ENCODE measurements around the gene CAPN3.

Gene CAPN3

DNA sequence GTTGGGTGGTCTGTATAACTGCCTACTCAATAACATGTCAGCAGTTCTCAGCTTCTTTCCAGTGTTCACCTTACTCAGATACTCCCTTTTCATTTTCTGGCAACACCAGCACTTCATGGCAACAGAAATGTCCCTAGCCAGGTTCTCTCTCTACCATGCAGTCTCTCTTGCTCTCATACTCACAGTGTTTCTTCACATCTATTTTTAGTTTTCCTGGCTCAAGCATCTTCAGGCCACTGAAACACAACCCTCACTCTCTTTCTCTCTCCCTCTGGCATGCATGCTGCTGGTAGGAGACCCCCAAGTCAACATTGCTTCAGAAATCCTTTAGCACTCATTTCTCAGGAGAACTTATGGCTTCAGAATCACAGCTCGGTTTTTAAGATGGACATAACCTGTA is at the start of gene CAPN3:
Gene CAPN3 (plus strand): TSS at position 253 of the 400 bp plus-strand sequence. CDS start 305 bp downstream, outside the sequence.
- TF ChIP-seq GATA2 (IDR thresholded peaks at IDR 0.05; ENCODE audit: low read depth, low read length), result no peak
- TF ChIP-seq GATA3 (IDR thresholded peaks at IDR 0.05; ENCODE audit: low read depth, low read length), result no peak

DNA sequence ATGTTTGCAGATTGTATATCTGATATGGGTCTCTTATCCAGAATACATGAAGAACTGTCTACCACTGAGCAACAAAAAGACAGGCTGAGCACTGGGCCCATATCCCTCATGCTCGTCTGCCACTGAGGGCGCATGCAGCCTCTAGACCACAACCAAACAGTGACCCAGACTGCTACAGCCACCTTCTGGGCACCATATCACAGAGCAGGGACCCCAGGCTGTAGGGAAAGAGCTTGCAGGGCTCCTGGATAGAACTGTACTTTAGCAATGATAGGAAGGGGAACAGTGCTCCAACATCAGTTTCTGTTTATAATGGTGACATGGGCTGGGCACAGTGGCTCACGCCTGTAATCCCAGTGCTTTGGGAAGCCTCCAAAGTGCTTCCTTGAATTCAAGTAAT is 45.8 kb upstream of the CAPN3 start:
- no peak for TF ChIP-seq GATA2 (IDR thresholded peaks at IDR 0.05; ENCODE audit: low read depth, low read length)
- TF ChIP-seq GATA3 (IDR thresholded peaks at IDR 0.05; ENCODE audit: low read depth, low read length), result no peak

DNA sequence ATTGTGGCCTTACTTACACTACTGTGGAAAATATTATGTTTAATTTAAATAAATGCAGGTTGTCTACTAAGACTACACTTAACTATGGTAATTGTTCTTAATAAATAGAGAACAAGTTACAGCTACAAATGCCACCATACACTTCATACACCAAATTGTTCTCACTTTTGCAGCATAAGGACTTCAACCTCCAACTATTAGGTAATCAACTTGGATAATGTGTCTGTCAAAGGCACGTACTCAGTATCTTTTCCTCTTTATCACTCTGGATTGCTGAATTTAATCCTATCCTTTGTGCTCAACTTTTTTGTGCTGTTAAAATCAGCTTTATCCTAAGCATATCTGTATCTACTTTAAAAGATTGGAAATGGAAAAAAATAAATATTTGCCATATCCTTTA is 44.5 kb upstream of the CAPN3 start:
- no peak for TF ChIP-seq GATA2 (IDR thresholded peaks at IDR 0.05; ENCODE audit: low read depth, low read length)

DNA sequence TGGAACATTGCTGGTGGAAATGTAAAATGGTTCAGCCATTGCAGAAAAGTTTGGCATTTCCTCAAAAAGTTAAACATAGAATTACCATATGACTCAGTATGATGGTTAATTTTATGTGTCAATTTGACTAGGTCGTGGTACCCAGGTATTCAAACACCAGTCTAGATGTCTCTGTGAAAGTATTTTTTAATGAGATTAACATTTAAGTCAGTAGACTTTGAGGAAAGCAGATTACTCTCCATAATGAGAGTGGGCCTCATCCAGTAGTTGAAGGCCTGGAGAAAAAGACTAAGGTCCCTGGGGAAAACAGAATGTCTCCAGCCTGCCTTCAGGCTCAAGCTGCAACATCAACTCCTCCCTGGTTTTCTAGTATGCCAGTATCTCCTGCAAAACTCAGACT is 43.8 kb upstream of the CAPN3 start:
- no peak for TF ChIP-seq GATA3 (IDR thresholded peaks at IDR 0.05; ENCODE audit: low read depth, low read length)
- no peak for TF ChIP-seq GATA2 (IDR thresholded peaks at IDR 0.05; ENCODE audit: low read depth, low read length)

DNA sequence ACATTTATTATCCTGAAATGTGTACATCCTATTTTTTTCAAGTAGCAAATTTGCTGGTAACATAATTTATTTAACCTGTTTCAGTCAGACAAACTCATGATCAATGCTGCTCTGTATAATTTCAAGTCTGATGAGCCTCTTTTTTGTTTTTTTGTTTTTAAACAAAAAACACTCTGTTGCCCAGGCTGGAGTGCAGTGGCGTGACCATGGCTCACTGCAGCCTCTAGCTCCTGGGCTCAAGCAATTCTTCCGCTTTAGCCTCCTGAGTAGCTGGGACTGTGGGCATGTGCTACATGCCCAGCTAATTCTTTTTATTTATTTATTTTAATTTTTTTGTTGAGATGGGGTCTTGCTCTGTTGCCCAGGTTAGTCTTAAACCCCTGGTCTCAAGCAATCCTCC is 40.1 kb upstream of the CAPN3 start:
- TF ChIP-seq GATA2 (IDR thresholded peaks at IDR 0.05; ENCODE audit: low read depth, low read length), result no peak

DNA sequence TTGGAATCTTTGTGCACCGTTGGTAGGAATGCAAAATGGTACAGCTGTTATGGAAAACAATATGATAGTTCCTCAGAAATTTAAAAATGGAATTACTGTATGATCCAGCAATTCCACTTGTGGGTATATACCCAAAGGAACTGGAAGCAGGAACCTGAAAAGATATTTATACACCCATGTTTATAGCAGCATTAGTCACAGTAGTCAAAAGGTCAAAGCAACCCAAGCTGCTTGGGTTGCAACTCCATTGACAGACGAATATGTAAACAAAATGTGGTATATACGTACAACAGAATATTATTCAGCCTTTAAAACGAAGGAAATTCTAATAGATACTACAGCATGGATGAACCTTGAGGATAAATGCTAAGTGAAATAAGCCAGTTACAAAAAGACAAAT is 35.0 kb upstream of the CAPN3 start:
- no peak for TF ChIP-seq GATA2 (IDR thresholded peaks at IDR 0.05; ENCODE audit: low read depth, low read length)
- no peak for TF ChIP-seq GATA3 (IDR thresholded peaks at IDR 0.05; ENCODE audit: low read depth, low read length)

DNA sequence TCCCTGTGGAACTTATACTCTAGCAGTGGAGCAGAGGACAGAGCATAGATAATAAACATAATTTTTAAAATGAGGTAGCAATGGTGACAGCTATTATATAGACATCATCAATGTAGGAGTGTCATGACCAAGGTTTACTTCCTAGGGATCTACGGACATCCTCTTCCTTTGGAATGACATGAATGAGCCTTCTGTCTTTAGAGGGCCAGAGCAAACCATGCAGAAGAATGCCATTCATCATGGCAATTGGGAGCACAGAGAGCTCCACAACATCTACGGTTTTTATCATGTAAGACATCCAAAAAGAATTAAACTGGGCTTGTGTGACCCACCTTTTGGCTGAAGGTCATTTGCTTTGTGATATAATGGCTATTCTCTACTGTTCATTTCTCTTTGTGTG is 30.1 kb upstream of the CAPN3 start:
- TF ChIP-seq GATA2 (IDR thresholded peaks at IDR 0.05; ENCODE audit: low read depth, low read length) (no peak), GATA3 (IDR thresholded peaks at IDR 0.05; ENCODE audit: low read depth, low read length) (no peak)

DNA sequence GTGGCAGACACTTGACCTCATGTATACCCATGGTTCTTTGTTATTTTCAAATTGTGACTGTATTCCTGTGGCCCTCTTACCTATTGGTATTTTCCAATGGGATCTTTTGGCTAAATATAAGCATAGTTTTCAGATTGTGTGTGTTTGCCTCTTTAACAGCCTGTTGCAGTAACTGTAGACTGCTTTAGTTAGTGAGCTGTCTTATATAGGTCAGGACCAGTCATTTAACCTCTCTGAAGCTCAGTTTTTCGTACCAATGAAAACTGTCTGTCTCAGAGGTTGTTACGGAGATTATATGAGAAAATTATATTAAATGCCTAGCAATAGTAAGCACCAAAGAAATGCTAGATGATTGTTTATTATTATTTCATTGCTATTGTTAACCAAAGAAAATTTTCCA is 29.3 kb upstream of the CAPN3 start:
- TF ChIP-seq GATA2 (IDR thresholded peaks at IDR 0.05; ENCODE audit: low read depth, low read length), result no peak
- TF ChIP-seq GATA3 (IDR thresholded peaks at IDR 0.05; ENCODE audit: low read depth, low read length), result no peak

DNA sequence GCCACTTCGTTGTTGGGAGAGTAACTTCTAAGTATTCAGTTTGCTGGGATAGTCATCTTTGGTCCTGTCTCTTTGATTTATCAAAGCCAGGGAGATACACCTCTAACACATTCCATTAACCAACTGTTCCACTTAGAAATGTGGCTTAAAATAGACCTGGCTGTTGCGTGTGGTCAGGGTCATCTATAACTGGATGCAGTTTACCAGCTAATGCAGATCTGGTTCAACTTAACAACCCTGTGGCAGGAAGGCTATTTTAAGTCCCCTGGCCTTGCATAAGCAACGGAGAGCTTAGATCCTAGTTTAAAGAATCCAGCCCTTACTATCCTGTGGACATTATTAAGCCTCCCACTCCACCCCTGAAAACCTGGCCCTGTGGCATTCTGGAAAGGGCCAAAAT is 28.1 kb upstream of the CAPN3 start:
- TF ChIP-seq GATA2 (IDR thresholded peaks at IDR 0.05; ENCODE audit: low read depth, low read length) (no peak), GATA3 (IDR thresholded peaks at IDR 0.05; ENCODE audit: low read depth, low read length) (no peak)

DNA sequence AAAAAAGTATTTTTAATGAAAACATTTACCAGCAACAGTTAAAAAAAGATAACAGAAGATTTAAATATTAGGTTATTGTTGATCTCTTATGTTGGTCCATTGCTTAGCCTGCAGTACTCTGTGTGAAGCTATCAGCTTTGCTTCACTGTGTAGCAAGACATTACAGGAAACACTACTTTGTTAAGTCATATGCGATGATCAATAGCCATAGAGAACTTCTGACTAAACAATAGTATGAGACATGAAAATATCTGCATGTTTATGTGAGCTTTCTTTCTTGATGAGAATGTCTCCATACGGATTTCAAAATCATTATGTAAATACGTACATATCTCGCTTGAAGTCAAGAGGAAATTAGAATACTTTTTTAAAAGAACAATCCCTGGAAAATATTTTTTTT is 27.0 kb upstream of the CAPN3 start:
- TF ChIP-seq GATA3 (IDR thresholded peaks at IDR 0.05; ENCODE audit: low read depth, low read length) (no peak), GATA2 (IDR thresholded peaks at IDR 0.05; ENCODE audit: low read depth, low read length) (no peak)

DNA sequence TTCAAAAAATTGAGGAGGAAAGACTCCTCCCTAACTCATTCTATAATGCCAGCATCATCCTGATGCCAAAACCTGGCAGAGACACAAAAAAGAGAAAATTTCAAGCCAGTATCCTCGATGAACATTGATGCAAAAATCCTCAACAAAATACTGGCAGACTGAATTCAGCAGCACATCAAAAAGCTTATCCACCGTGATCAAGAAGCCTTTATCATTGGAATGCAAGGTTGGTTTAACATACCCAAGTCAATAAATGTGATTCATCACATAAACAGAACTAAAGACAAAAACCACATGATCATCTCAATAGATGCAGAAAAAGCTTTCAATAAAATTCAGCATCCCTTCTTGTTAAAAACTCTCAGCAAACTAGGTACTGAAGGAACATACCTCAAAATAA is 24.2 kb upstream of the CAPN3 start:
- TF ChIP-seq GATA3 (IDR thresholded peaks at IDR 0.05; ENCODE audit: low read depth, low read length), result no peak
- TF ChIP-seq GATA2 (IDR thresholded peaks at IDR 0.05; ENCODE audit: low read depth, low read length), result no peak

DNA sequence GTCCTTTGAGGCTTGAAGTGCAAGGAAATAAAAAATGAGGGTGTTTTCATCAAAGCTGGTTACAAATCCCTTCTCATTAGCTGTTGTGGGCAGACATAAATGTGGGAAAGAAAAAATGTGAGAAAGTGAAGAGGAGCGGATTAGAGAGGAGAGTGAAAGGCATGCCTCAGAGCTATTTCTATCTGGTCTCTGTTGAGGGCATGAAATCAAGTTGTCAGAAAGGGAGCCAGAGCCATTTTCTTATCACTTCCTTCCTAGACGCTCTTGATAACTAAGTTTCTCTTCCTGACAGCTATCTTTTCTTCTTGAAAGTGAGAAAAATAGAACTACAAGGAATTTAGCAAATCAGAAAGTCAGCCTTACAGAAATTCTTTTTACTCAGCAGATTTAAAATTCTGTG is 20.8 kb upstream of the CAPN3 start:
- TF ChIP-seq GATA2 (IDR thresholded peaks at IDR 0.05; ENCODE audit: low read depth, low read length), result no peak
- no peak for TF ChIP-seq GATA3 (IDR thresholded peaks at IDR 0.05; ENCODE audit: low read depth, low read length)

DNA sequence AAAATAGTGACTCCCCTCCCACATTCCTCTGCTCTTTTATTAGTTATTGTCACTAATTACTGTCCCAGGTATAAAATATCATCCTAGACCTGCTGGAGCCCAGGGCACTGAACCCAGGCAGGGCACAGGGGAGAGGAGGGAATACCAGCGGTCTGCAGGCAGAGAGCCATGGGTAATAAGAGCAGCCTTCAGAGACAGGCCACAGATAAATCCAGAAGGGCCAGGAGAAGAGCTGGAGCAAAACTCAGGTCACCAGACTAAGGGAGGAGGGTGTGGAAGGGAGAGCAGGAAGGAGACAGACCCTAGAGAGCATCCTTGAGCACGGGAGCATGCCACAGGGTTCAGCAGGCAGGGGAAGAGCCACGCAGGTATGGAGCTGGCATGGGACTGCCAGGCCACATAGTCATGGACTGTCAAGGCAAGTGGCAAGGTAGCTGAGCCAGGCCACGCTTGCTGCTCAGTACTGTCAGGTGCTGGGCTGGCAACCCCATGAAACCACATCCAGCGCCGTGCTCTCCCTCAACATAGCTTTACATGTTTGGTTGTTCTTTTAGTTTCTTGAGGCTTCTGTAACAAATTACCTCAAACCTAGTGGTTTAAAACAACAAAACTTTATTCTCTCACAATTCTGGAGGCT is 15.6 kb upstream of the CAPN3 start:
- TF ChIP-seq GATA2 (IDR thresholded peaks at IDR 0.05; ENCODE audit: low read depth, low read length) (no peak), GATA3 (IDR thresholded peaks at IDR 0.05; ENCODE audit: low read depth, low read length) (no peak)

DNA sequence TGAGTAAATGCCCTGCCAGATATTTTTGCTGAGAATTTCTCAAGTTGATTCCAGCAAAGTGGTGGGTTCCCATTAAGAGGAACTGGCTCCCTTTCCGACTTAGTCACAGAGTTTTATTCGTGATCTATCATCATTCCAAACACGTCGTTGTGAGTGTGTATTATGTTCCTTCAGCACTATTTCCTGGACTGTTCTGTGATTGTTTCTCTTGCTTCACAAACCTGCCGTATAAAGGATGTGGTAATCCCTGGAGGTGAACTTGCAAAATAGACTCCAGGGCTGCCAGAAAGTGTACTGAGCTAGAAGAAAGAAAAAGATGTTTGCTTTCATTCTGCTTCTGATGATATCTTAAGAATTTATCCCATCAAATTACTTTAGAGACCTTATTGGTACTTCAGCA is 14.5 kb upstream of the CAPN3 start:
- no peak for TF ChIP-seq GATA3 (IDR thresholded peaks at IDR 0.05; ENCODE audit: low read depth, low read length)
- no peak for TF ChIP-seq GATA2 (IDR thresholded peaks at IDR 0.05; ENCODE audit: low read depth, low read length)

DNA sequence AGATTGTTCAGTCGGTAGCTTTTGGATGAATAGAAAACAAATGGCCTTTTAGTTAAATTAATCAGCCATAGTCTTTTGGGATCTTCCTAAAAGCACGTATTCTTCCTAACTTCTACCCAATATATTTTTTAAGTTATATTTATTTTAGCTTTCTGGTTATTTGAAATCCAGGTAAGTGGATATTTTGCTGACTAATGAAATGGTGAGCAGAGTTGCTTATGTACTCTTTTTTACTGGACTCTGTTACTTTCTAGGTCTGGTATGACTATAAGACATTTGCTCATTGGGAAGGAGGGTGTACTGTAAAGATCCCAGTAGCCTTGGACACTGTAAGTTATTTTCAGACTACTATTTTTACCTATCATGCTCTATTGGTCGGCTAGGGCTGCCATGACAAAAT is 13.8 kb upstream of the CAPN3 start:
- TF ChIP-seq GATA3 (IDR thresholded peaks at IDR 0.05; ENCODE audit: low read depth, low read length), result no peak
- no peak for TF ChIP-seq GATA2 (IDR thresholded peaks at IDR 0.05; ENCODE audit: low read depth, low read length)

DNA sequence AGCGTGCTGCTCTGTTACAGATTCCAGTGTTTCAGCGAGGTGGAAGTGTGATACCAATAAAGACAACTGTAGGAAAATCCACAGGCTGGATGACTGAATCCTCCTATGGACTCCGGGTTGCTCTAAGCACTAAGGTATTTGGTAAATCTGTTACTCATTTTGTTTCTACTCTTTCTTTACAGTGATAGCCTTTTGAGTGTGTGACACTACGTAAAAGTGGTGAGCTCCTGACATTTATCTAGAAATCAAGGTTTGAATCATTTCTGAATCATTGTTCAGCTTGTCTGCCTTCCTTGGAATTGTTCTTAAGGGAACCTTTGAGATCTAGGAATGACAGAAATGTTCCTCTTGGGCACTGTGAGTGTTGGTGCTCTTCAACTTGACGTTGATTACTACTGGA is 11.2 kb upstream of the CAPN3 start:
- no peak for TF ChIP-seq GATA3 (IDR thresholded peaks at IDR 0.05; ENCODE audit: low read depth, low read length)
- TF ChIP-seq GATA2 (IDR thresholded peaks at IDR 0.05; ENCODE audit: low read depth, low read length), result no peak

Measured in SH-SY5Y (cell line).